T-helper 2 cell (primary cell): Measurements from ENCODE around the gene CCS.
"Not testable (repeated sequence)": the region's sequence is repeated elsewhere in the genome, so short reads cannot be mapped to it uniquely, and the experiment has no call there.

Experiments used
- DNase-seq, 5 experiments: peaks; one replicate each; pipeline versions ENCODE4 v3.0.0 to v3.0.0-alpha.2; 2012 to 2022

Gene CCS

DNA sequence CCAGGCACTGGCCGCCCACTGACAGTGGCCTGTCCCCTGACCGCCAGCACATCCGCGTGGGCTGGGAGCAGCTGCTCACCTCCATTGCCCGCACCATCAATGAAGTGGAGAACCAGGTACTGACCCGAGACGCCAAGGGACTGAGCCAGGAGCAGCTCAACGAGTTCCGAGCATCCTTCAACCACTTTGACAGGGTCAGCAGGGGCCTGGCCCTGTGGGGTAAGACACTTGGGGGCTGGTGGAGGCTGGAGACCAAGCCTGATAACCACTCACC lies 31.1 kb upstream of the CCS start:
- DNase-seq: no peak

DNA sequence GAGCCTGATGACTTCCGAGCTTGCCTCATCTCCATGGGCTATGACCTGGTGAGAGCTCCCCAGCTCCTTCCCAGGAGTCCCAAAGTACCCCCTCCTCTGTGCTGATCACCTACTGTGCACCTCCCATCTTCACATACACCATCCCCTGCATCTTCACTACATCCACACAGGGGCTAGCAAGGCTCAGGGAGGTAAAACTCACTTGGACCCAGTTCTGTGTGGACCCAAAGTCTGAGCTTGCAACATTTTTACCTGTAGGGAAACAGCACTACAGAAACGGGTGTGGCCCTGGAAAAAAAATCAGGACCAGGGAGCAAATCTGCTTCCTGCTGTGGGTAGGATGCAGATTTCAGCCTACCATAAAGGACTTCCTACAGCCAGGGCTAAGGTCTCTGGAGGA lies 30.7 kb upstream of the CCS start:
- no peak for DNase-seq

DNA sequence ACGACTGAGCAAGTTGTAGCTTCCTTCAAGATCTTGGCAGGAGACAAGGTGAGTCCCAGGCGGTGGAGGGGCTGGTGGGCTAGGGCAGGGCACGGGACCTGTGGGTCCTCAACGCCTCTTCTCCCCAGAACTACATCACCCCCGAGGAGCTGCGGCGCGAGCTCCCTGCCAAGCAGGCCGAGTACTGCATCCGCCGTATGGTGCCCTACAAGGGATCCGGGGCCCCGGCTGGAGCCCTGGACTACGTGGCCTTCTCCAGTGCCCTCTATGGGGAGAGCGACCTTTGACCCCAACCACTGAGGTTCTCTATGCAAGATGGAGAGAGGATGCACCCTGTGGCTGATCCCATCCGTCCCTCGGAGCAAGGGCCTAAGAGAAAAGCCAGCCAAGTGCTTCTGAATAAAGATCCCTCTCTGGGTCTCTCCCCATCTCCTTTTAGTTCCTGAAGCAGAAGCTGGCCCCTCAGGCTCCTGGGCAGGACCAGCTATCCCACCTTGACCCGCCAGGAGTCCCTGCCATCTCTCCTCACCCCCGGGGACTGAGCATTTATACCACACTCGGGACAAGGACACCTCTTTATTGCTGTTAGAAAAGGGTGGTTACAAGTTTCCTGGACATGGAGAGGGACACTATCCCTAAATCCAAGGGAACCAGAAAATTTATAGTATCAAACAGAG lies 29.9 kb upstream of the CCS start:
- no peak for DNase-seq

DNA sequence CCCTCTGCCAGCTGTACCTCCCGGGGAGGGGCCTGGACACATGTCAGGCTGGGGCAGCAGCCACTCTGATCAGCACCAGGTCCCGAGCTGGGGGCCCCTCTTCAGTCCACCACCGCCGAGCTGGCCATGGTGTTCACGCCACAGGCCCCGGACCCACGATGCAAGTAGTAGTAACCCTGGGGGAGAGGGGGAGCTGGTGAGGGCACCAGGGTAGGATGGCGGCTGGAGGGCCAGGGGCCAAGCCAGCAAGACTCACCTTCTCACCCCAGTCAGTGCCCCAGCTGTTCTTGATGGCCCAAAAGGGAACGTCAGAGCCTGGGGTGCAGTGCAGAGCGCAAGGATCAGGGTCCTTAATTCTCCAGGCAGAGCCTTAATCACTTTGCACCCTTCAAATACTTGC lies 29.2 kb upstream of the CCS start:
- DNase-seq: no peak

DNA sequence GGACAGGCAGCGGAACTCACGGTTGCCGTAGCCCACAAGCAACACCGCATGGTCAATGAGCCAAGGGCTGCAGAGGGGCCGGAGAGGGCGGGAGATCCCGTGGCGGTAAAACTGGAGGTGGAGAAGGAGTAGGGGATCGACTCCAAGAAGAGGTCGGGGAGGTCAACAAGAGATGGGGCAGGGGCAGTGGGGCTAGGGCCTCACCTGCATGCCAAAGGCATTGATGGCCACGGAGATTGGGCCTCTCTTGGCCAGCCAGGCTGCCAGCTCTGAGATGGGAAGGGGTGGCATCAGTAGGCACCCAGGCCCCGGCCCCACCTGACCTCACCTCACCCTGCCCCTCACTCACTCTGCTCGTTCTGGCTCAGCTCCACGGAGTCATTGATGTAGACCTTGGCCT lies 28.4 kb upstream of the CCS start:
- no peak for DNase-seq

DNA sequence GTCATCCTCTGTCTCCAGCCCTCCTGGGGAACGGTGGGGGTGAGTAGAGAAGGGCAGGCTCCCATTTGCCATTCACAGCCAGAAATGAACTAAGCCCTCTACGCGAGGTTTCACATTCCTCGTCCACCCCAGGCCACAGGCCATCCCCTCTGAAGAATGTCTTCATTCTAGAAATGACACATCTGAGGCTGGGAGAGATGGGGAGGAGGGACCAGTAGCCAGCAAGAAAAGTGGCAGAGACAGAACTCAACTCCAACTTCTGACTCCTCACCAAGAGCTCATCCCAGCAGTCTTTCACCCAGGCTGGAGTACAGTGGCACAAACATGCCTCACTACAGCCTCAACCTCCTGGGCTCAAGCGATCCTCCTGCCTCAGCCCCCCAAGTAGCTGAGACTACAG lies 28.0 kb upstream of the CCS start:
- no peak for DNase-seq

DNA sequence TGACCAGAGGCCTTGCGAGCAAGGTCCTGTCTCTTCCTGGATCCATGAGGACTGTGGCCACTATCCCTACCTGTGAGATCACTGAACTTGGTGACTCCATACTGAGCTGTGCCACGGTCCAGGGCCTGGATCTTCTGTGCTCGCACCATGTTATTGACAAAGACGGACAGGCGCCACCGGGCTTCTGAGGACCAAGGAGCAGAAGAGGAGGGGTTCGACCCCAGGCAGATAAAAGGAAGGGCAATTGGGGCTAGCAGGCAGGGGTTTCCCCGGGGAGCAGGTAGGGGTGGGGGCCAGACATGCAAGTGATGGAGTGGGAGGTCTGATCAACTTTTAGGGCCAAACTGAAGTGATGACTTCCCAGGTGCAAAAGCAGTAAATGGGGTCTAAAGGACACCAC lies 26.8 kb upstream of the CCS start:
- DNase-seq: no peak

DNA sequence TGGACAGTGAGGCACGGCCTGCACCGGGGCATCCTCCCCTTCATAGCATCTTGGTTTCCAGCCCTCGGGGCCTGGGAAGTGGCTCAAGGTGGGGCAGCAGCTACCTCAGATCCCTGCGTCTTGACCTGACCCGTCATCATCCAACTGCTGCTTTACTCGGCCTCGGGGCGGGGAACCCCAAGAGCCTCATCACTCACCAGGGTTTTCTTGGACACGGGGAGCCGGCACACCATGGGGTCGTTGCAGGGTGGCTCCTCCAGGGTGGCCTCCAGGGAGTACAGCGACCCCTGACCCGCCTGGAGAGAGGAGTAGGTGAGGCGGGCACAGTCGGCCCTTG lies 25.2 kb upstream of the CCS start:
- DNase-seq: no peak

DNA sequence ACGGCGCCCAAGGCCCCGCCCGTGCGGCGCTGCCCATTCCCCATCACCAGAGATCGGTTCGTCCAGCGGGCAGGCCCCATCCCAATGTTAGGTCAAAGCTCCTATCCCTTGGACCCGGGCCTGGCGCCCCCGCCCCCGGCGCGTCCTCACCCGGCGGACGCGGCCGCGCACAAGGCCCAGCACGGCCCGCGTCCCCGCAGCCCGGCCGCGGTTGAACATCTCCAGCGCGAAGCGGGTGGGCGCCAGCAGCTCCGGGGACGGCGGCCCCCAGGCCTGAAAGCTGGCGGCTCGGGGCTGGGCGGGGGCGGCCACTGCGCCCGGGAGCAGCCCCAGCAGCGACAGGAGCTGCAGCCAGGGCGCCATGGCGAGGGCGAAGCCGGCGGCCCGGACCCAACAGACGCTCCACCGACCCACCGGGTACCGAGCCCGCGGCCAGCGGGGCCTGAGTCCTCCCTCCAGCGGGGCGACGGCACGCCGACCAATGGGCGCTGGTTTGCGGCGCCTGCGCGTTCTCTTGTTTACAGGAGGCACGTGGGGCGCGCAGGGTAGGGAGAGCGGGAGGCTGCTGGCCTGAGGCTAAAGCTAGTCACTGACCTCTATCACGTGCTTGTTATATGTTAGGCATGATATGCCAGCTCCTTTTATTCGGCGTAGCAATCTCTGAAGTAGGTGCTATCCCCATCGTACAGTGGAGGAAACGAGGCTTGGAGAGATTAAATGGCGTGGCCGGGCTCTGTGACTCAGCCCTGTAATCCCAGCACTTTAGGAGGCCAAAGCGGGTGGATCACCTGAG lies 24.7 kb upstream of the CCS start, which contains the start of gene CTSF:
CTSF (minus strand) TSS at position 483 of the 793 bp plus-strand sequence; CDS start at position 363, 120 bp downstream.
- DNase-seq: peak; percentile 47 to 64 (median 53)

DNA sequence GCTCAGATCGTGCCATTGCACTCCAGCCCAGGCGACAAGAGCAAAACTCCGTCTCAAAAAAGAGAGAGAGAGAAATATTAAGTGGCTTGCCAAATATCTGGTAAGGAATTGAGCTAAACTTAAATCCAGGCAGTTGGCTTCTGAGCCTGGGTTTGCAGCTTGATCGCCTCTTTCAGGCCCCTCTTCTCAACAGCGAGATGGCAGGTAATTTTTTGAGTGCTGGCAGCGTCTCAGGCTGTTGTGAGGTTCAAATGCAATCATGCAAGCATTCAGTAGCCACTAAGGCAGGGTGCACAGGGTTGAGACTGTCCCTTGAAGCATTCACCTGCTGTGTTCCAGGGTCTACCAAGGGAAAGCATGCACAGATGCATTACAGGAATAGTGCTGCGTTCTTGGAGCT lies 23.9 kb upstream of the CCS start:
- DNase-seq: no peak

DNA sequence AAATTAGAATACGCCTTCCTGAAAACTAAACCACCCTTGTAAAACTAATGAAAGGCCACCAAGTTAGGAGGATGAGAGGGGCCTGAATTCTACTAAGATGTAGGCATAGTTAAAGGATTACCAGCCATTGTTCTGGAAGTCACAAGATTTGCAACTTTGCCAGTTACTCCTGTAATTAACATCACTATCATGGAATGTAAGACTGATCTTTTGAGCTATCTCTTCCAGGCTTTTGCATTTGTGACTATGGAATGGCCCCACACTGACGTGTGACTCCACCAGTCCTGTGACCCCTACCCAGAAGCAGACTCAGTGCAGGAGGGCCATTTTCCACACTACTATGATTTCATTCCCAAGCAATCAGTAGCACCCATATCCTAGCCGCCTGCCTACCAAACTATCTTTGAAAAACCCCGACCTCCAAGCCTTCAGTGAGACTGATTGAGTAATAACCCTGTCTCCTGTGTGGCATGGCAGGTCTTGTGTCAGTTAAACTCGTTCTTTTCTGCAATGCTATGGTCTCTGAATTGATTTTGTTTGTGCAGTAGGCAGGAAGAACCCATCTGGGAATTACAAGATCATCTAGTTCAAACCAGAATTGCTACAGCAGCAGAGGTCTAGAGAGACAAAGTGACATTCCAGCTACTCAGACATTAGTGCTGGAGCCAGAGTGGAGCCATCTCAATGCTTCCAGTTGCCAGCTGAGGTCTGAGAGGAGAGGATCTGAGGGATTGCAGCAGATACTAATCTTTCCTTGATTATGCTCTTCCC lies 22.7 kb upstream of the CCS start:
- DNase-seq: no peak

DNA sequence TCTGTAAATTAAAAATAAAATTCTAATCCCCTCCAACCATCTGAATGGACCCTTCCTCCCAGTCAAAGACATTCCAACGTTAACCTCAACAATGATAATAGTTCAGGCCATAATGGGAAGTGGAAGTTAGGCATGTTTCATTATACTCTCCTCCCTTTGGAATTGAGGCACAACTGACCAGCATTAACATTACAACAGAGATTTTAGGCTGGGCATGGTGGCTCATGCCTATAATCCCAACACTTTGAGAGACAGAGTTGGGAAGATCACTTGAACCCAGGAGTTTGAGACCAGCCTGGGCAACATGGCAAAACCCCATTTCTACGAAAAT lies 22.2 kb upstream of the CCS start:
- no peak for DNase-seq

DNA sequence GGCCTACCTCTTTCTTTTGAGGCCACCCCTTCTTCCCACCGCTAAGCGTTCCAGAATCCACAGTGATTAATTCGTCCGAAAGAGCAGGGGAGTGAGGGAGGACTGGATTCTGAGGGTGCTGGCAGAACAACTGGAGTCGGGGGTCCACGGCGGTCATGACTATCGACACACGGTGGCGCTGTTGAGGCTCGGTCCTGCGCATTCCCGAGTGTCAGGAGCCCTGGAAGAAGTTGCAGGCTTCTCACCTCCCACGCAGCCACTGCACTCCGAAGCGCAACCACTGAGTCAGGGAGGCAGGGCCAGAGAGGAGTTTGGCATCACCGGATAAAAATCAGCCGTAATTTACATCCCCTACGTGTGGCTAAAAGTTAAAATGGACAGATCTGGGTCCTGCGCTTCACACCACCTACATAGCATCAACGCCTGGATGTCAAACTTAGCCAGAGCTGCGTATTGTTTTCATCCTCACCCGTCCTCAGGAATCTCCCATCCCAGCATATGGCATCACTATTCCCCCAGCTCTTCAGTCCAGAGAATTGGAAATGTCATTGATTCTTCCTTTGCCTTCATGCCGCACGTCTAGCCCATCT lies 13.9 kb upstream of the CCS start:
- DNase-seq: peak; percentile 56 to 70 (median 59)

DNA sequence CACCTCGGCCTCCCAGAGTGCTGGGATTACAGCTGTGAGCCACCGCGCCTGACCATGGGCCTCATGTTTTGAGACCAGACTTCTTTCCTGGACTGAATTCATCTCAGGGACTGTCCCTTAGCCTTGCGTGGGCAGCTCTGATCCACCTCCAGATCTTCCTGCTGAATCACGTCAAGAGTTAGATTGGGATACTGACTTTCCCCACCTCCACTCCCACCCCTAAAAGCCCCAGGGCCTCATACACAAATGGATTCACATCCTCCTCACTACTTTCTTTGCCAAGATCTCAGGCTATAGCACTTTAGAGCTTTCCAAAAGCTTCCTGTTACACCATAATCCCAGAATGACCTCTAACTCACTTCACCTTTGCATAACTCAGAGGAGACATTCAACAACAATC lies 12.2 kb upstream of the CCS start:
- no peak for DNase-seq

DNA sequence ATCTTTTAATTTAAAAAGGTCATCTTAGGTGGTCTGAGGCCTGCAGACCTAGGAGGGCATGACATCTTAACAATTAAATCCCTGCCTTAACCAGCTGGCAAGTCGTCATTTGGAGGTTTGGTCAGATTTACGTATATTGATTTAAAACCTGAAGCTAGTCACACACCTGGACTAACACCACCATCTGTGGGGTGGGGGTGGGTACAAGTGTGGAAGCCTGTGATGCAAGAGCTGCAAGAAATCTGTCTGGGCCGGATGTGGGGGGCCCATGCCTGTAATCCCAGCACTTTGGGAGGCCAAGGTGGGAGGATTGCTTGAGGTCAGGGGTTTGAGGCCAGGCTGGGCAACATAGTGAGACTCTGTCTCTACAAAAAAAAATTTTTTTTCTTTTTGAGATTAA lies 11.7 kb upstream of the CCS start:
- no peak for DNase-seq

DNA sequence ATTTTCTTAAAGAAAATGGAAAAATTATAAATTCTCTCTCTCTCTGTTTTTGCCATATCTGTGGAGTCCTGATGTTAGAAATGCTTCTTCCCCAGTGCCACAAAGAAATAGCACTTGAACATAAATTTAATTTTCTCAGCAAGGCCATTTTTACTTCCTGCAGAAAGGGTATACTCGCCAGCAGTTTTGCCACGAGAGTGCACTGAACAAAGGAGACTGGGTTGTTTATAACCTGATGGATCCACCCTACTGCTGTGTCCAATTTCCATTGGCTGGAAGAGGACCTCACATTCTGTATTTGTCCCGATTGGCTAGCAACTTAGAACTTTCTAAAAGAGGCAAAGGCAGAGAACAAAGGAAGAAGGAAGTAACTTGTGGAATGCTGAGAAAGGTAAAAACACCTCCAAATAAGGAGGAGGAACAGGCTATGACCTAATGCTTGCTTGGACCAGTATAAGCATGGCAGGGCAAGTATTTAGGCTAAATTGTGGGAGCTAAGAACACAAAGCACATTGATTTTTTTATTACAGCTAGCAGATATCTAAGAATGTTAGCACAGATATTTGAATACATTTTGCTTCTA lies 10.3 kb upstream of the CCS start:
- DNase-seq: not testable (repeated sequence)

DNA sequence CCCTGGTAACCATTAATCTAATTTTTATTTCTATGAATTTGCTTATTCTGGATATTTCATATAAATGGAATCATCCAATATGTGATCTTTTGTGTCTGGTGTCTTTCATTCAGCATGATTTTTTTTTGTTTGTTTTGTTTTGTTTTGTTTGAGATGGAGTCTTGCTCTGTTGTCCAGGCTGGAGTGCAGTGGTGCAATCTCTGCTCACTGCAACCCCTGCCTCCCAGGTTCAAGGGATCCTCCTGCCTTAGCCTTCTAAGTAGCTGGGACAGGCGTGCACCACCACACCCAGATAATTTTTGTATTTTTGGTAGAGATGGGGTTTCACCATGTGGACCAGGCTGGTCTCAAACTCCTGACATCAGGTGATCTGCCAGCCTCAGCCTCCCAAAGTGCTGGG lies 7.5 kb upstream of the CCS start:
- not testable (repeated sequence) for DNase-seq

DNA sequence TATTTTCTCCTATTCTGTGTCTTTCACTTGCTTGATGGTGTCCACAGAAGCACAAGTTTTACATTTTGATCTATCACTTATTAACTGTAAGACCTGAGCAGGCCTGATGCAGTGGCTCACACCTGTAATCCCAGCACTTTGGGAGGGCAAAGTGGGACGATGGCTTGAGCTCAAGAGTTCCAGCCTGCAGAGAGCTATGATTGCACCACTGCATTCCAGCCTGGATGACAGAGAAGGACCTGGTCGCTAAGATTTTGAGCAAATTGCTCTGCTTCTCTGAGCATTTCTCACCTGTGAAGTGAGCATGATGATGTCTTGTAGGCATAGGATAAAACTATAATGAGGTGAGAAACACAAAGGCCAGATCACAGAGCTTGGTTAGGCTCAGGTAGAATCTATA lies 6.8 kb upstream of the CCS start:
- DNase-seq: no peak

DNA sequence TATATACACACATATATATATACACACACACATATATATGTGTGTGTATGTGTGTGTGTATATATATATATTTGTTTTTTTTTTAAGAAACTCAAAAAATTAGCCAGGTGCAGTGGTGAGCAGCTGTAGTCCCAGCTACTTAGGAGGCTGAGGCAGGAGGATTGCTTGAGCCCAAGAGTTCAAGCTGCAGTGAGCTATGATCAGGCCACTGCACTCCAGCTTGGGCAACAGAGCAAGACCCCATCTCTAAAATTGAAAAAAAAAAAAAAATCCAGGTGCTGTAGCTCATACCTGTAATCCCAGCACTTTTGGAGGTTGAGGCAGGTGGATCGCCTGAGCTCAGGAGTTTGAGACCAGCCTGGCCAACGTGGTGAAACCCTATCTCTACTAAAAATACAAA lies 3.7 kb upstream of the CCS start:
- not testable (repeated sequence) for DNase-seq

DNA sequence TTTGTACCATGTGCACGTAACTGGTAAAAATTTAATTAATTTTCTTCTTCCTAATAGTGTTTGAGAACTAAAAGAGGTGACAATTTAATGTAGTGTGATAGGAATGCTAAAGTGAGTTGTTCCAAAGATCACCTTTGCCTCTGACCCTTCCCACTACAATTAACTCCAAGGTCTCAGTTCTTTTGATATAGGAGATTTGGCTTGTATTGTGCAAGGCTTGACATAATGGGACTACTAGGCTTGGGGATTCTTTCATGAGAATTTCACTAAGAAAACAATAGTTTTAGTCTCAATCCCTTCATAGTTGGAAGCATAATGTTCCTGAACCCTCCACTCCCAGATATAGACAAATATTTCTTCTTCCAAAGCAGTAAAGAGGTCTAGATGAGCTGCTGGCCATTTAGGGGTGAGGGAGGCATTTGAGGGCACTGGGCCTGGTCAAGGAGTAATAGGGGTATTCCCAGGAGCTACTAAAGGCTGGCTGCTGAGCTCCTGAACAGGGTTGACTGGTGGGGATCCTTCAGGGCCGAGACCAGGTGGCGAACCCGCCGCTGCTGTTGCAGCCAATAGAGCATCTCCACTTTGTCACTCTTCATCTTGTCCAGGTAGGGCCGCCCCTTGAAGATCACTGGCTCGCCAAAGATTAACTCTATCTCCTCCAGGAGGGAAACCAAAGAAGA lies 2.8 kb upstream of the CCS start:
- DNase-seq: no peak

DNA sequence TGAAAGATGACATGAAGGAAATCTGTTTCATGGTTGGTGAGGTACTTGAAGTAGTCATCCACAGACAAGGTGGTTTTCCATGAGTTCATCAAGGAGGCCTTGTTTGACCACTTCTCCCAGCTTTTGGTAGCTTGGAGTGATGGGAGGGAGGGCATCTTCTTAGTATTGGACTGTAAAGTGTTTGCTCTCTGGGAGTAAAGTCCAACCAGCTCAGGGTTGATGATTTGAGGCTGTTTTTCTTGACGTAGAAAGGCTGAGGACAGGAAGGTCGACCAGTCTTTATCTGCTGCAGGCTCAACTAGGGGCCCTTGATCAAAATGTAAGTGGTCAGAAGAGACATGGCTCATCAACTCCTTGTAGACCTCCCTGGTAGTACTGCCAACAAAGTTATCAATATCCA lies 1.8 kb upstream of the CCS start:
- DNase-seq: no peak

DNA sequence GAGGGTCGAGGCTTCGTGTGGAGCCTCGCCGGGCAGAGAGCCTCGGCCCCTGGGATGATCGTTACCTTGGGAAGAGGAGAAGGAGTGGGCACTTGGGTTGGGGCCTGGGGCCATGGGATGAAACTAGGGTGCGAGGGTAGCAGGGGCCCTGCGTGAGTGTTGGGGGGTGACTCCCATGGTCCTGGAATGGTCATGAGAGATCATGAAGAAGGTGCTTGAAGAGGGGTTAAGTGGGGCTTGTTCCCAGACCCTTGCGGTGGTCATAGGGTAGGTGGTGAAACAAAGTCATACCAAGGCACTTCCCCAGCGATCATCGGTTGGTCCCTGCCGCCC lies 284 bp downstream of the CCS start:
- no peak for DNase-seq

DNA sequence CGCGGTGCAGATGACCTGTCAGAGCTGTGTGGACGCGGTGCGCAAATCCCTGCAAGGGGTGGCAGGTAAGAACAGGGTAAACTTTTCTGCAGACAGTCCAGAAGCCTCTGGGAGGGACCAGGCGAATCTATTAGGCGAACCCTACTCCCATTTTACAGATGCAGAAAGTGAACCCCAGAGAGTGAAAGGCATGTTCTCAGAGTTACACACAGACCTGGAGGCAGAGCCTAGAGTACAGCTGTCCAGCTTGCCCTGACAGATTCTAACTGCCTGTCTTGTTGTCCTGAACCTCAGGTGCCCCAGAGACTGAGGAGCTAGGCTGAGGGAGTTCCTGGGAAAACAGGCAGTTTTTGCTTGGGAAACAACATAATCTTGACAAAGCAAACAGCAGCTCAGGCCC lies 665 bp downstream of the CCS start:
- DNase-seq: no peak
